ENCODE measurements around the gene HOXB7. TPM values are rescaled to one million over a fixed set of nuclear protein-coding genes. Genes with fewer than 3 reads are reported as not detected.

Gene HOXB7
- total RNA-seq, 2 experiments from 2014 or later: 0.29 TPM; not detected in 1

DNA sequence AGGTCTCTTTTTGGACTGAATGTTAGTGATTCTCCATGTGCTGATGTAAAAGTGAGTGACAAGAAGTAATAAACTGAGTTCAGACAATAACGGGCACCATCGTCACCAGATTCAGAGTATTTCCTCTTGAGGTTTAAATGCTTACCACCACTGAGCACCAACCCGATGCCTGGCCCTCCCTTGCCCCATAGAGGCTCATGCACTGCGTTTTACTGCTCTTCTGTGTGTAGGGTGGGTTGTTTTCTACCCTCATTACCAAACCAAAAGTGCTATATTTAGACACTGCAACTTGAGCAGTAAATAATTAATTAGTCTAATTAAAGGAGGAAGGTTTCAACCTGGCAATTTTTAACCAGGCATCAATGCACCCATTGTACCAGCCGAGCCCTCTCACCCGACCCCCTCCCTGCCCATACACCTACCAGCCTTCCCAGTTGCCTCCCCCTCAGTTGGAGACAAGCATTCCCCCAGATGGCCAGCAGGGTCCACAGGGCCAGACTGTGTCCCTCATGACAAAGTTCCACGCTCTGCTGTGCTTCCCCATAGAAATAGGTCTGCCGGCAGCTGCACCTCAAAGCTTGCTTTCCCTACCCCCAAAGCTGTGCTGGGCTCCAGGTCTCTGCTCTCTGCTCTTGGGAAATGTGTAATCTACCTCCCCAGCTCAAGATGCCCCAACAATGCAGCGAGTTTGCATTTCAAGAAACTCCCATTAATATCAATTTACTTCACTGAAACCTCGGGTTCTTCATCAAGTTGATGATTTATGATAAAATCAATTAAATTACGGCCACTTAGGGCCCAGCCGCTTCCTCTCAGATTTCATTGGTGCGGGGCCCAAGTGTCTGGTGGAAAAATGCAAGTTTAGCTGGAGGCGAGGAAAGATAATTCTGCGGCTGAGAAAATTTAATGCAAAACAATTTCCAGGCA is 48.7 kb downstream of the HOXB7 start:
- no peaks in the 10 kb centered on the region for H3K36me3 Mint-ChIP-seq (ENCODE audit: low read depth)
- no peaks in the 10 kb centered on the region for H3K9me3 Mint-ChIP-seq
- no peak overlapping the region for H3K4me3 Mint-ChIP-seq
- no peak overlapping the region for H3K27ac Mint-ChIP-seq
- CTCF ChIA-PET: interaction anchor here (0.6 to 1.1 kb wide), 3 partner anchors 220 to 450 kb away, joined by 3 read pairs; no protein-coding TSS in a partner anchor
- no peak for DNase-seq
- H3K27me3 Mint-ChIP-seq (ENCODE audit: low read depth): peaks cover 15% of the 10 kb centered on the region
- no peaks in the 10 kb centered on the region for H3K4me1 Mint-ChIP-seq (ENCODE audit: low read depth)
- intact Hi-C loops (cut with micrococcal nuclease): no loop called here

DNA sequence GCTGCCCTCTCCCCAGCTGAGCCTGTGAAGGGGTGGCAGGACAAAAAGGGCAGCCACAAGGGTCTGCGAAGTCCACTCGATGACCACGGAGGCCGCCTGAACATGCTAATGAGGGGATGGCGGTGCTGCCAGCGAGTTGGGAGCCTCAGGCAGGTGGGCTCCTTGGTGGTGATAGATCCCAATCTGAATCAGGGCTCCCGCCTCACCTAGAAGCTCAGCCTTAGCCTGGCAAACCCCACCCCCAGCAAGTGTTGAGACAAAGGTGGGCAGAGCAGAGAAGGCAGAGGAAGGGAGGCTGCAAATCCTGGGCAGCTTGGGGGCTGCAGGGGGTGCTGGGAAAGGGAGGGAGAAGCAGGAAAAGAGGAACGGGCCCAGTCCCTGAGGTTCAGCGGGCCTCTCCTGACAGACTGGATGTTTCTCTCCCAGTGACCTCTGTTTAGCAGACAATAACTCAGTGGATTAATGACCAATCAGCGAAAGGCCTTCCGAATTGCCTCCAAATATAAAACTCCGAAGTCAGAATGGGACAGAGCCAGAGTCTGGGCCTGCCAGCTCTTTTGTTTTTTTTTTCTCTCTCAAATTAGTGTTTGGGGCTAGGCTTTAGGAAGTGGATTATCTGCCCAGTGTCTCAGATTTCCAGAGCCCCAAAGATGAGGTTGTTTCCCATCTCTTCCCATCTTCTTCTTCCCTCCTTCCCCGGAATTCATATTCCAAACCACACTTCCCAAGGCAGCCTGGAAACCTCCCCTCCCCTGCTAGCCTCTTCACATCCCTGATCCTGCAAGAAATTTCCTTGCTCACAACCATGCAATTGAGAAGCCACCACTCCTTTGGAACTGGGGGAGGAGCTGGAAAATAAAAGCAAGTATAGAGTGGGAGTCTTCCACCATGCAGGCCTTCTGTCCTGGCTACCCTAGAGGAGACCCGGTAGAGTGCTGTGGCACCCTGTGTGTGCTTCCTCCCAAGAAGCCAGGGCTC is 50.7 kb downstream of the HOXB7 start:
- H3K27ac Mint-ChIP-seq: no peak overlapping the region
- no peak overlapping the region for H3K4me3 Mint-ChIP-seq
- no peaks in the 10 kb centered on the region for H3K36me3 Mint-ChIP-seq (ENCODE audit: low read depth)
- peaks cover 4% of the 10 kb centered on the region for H3K4me1 Mint-ChIP-seq (ENCODE audit: low read depth)
- CTCF ChIA-PET: interaction anchor here (0.6 kb wide), 1 partner anchor 34 kb away, joined by 3 read pairs; the partner anchor contains the start of gene HOXB5
- DNase-seq: no peak
- intact Hi-C loops (cut with micrococcal nuclease): no loop called here
- H3K27me3 Mint-ChIP-seq (ENCODE audit: low read depth): peaks cover 19% of the 10 kb centered on the region
- no peaks in the 10 kb centered on the region for H3K9me3 Mint-ChIP-seq

DNA sequence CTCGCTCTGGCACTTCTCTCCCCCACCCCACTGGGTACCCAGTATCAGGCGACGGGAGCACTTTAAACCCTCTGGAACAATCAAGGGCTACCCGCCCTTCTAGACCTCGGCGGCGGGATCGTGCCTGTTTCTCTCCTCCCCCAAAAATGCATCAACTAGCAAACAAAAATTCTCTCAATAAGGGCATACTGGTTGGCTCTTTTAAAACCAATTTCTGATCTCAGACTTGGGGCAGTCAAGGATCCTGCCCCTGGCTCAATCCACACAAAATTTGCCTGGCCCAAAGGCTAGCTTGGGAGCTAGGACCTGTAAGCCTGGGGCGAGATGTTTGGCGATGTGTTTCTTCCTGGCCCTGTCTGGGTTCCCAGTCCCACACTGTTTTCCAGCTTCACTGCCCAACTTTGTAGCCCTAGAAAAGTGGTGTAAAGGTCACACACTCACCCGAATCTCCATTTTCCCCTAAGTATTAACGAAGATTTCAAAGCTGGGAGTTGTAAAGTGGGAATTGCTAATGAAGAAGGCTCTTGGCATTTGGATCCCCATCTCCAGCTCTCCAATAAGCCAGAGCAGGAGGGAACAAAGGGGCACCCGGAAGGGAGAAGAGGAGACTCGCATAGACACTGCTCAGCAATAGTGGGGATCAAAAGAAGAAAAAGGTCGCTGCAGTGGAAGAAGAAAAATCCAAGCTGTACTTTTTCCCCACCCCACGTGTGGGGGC is 51.5 kb downstream of the HOXB7 start:
- no peak for DNase-seq
- H3K27ac Mint-ChIP-seq: no peak overlapping the region
- intact Hi-C loops (cut with micrococcal nuclease): no loop called here
- H3K9me3 Mint-ChIP-seq: no peaks in the 10 kb centered on the region
- H3K36me3 Mint-ChIP-seq (ENCODE audit: low read depth): no peaks in the 10 kb centered on the region
- H3K4me3 Mint-ChIP-seq: no peak overlapping the region
- H3K27me3 Mint-ChIP-seq (ENCODE audit: low read depth): peaks cover 13% of the 10 kb centered on the region
- CTCF ChIA-PET: no interaction called here
- H3K4me1 Mint-ChIP-seq (ENCODE audit: low read depth): peaks cover 6% of the 10 kb centered on the region

DNA sequence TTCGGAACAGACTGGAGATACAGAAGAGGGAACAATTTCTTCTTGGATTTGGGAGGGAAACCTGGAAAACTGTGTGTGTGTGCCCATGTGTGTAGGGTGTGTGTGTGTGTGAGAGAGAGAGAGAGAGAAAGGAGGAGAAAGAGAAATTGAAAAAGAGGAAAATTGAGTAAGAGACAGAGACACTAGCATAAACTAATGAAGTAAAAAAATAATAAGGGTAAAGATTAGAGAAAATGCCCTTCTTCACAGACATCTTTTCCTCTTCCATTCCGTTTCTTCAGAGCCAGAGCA is 52.0 kb downstream of the HOXB7 start:
- no peak overlapping the region for H3K4me3 Mint-ChIP-seq
- H3K36me3 Mint-ChIP-seq (ENCODE audit: low read depth): no peaks in the 10 kb centered on the region
- intact Hi-C loops (cut with micrococcal nuclease): no loop called here
- H3K27ac Mint-ChIP-seq: no peak overlapping the region
- H3K9me3 Mint-ChIP-seq: no peaks in the 10 kb centered on the region
- DNase-seq: no peak
- H3K4me1 Mint-ChIP-seq (ENCODE audit: low read depth): peaks cover 6% of the 10 kb centered on the region
- H3K27me3 Mint-ChIP-seq (ENCODE audit: low read depth): peaks cover 12% of the 10 kb centered on the region
- CTCF ChIA-PET: no interaction called here

DNA sequence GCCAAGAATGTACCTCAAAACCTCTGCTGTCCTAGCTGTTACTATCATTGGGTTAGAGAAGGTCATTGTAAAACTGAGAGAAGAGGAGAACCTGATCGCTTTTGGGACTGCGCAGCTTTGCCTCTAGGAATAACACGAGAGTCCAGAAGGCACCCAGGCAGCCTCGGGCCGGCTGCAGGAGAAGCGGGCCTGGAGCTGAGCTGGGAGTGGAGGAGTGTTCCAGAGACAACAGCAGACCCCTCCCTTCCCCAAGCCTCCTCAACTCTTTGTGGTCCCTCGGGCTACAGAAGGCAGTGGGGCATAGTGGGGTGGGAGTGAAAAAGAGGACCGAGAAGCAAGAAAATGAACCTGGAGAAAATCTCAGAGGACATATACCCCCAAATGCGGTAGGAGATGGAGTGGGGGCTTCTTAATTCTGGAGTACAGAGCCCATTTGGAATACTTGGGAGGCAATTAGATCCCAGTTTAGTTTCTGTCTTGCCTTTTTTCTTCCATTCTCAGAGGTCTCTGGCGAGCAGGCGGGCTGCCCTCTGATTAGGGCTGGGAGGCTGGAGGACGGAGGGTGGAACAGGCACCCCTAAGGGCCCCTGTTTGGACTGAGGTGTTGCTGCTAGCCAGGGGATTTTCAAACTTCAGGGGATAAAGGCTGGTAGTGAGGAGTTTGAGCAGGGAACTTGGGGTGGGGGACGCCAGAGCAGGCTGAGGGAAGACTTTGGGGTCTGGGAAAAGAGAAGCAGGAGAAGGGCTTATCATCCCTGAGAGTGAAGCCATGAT is 52.6 kb downstream of the HOXB7 start:
- no peaks in the 10 kb centered on the region for H3K9me3 Mint-ChIP-seq
- H3K27ac Mint-ChIP-seq: no peak overlapping the region
- H3K36me3 Mint-ChIP-seq (ENCODE audit: low read depth): no peaks in the 10 kb centered on the region
- intact Hi-C loops (cut with micrococcal nuclease): no loop called here
- H3K27me3 Mint-ChIP-seq (ENCODE audit: low read depth): peaks cover 11% of the 10 kb centered on the region
- DNase-seq: no peak
- CTCF ChIA-PET: interaction anchor here (1.0 kb wide), 1 partner anchor 75 kb away, joined by 4 read pairs; no protein-coding TSS in a partner anchor
- no peak overlapping the region for H3K4me3 Mint-ChIP-seq
- peaks cover 6% of the 10 kb centered on the region for H3K4me1 Mint-ChIP-seq (ENCODE audit: low read depth)

Small RNA genes lying within 50 kb of the gene (microRNA-seq; reads per million reads assigned to microRNA genes)
- not detected for gene MIR196A1 (ENCODE audit: borderline microRNAs expressed, borderline replicate concordance)

Other genes starting within 250 kb of the HOXB7 start
- gene SKAP1, start 180.8 kb downstream of the HOXB7 start, total RNA-seq: 10 to 100 TPM; 60.3 to 60.5 TPM
- not detected for gene HOXB1, start 80.0 kb downstream of the HOXB7 start, total RNA-seq
- 10 to 100 TPM; 15.6 to 18.2 TPM for gene HOXB2, start 65.9 kb downstream of the HOXB7 start, total RNA-seq
- 1 to 10 TPM; 2.3 to 2.5 TPM for gene HOXB4, start 32.7 kb downstream of the HOXB7 start, total RNA-seq
- gene HOXB3, start 20.8 kb downstream of the HOXB7 start, total RNA-seq: 1 to 10 TPM; 2.0 TPM
- not detected for gene HOXB5, start 17.2 kb downstream of the HOXB7 start, total RNA-seq
- not detected for gene HOXB6, start 6.0 kb downstream of the HOXB7 start, total RNA-seq
- not detected for gene HOXB8, start 4.3 kb upstream of the HOXB7 start, total RNA-seq
- gene HOXB9, start 15.3 kb upstream of the HOXB7 start, total RNA-seq: 1 to 10 TPM; 6.7 to 6.9 TPM
- gene PRAC1, start 111.5 kb upstream of the HOXB7 start, total RNA-seq: not detected
- gene PRAC2, start 112.2 kb upstream of the HOXB7 start, total RNA-seq: not detected
- not detected for gene HOXB13, start 117.7 kb upstream of the HOXB7 start, total RNA-seq
- not detected for gene TTLL6, start 206.2 kb upstream of the HOXB7 start, total RNA-seq
- 10 to 100 TPM; 78.2 to 80.3 TPM for gene CALCOCO2, start 220.0 kb upstream of the HOXB7 start, total RNA-seq